Measurements from ENCODE around the gene CHRND.
"Not testable (repeated sequence)": the region's sequence is repeated elsewhere in the genome, so short reads cannot be mapped to it uniquely, and the experiment has no call there.

Gene CHRND

DNA sequence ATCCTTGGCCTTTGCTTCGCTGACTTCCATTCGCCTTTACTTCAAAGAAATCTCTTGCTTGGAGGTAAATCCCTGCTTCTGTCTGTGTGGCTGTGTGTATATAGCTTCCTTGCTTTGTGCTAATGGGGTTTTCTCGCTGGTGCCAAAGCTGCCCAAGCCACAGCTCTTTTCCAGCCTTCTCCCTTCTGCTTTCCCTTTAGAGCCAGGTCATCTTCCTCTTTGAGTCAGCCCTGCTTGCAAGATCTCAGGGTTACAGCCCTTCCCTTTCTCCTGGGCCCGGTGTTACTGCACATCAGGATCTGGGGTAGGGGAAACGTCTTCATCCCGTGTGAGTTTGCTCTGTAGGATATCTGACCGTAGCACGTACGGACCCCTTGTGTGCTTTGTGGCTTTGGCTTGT lies 43.6 kb downstream of the CHRND start:
- no peak overlapping the region for H3K27ac ChIP-seq

DNA sequence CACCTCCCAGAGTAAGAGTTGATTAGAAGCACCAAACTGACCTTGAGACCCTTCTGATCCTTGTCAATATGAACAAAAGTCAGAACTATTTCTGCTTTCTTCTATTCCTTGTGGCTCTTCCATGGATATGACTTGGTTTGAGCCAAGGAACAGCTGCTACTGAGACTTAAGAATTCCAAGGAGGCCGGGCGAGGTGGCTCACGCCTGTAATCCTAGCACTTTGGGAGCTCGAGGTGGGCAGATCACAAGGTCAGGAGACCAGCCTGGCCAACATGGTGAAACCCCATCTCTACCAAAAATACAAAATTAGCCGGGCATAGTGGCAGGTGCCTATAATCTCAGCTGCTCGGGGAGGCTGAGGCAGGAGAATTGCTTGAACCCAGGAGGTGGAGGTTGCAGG lies 44.5 kb downstream of the CHRND start:
- not testable (repeated sequence) for H3K27ac ChIP-seq

More for the DNA sequence above, 43.6 kb downstream of the CHRND start:
- TF ChIP-seq, protein P1, sequence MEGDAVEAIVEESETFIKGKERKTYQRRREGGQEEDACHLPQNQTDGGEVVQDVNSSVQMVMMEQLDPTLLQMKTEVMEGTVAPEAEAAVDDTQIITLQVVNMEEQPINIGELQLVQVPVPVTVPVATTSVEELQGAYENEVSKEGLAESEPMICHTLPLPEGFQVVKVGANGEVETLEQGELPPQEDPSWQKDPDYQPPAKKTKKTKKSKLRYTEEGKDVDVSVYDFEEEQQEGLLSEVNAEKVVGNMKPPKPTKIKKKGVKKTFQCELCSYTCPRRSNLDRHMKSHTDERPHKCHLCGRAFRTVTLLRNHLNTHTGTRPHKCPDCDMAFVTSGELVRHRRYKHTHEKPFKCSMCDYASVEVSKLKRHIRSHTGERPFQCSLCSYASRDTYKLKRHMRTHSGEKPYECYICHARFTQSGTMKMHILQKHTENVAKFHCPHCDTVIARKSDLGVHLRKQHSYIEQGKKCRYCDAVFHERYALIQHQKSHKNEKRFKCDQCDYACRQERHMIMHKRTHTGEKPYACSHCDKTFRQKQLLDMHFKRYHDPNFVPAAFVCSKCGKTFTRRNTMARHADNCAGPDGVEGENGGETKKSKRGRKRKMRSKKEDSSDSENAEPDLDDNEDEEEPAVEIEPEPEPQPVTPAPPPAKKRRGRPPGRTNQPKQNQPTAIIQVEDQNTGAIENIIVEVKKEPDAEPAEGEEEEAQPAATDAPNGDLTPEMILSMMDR (conservative IDR thresholded peaks at IDR 0.05): no peak

DNA sequence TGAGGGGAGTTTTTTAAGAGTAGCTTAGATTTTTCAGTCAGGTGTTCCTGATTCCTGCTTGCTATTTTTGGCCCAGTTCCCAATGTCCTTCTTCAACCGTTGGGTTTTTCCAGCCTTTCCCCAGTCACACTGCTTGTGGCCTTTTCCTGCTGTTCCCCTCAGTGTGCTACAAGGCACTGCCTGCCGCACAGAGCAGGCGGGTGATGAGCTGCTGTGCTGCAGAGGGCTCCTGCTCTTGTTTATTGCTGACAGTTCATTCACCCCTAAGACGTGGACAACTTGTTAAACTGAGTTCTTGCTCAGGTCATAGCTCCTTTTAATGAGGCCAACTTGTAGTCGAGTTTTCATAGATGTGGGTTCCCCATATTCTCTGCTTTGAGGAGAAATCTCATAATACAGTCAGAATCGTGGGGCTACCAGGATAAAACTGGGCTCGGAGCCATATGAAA lies 45.1 kb downstream of the CHRND start:
- TF ChIP-seq, protein P1 (conservative IDR thresholded peaks at IDR 0.05): no peak
- H3K27ac ChIP-seq: no peak overlapping the region

DNA sequence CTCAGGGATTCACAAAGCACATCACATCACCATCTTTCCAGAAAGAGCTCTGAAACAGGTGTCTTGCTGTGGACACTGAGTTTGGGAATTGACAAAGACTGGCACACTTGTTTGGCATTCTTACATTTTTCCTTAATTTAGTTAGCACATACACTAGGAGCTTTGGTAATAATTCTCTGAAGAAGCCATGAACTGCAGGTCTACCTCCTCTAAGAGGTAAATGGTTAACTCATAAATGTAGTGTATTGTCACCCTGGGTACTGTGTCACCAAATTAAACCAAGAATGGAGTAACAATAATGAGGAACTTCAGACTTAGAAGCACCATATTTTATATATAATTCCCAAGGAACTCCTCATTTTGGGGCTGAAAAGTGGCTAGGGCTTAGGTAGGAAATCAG lies 47.1 kb downstream of the CHRND start:
- TF ChIP-seq, protein P1 (conservative IDR thresholded peaks at IDR 0.05): no peak
- H3K27ac ChIP-seq: no peak overlapping the region

DNA sequence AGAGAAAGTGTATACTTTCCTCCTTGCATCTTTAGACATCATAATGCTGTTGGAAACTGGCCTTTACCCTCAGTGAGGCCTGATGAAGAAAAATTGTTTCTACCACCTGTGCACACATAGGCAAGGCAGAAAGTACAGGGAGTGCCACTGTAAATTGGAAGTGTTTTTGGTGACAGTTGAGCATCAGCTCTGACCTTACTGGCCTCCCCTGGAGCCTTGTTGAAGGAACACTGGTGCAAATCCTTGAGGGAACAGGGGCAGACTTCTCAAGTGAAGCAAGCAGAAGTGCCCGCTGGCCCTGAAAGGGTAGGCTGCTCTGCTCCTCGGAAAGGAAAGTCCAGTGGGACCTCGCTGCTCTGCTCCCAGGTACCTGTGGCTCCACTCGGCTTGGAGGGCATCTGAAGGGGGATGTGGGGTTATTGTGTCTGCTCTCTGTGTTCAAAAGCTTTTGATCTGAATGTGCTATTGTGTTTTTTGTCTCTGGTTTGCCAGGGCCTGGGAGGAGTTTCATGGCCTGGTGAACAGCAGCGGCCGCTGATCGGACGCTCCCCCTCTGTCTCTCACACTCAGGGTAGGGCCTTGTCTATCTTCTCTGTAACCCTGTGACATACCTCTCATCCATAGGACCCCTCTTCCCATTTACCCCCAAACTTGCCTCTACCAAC lies 47.9 kb downstream of the CHRND start:
- TF ChIP-seq, protein P1 (conservative IDR thresholded peaks at IDR 0.05): no peak
- H3K27ac ChIP-seq: no peak overlapping the region

DNA sequence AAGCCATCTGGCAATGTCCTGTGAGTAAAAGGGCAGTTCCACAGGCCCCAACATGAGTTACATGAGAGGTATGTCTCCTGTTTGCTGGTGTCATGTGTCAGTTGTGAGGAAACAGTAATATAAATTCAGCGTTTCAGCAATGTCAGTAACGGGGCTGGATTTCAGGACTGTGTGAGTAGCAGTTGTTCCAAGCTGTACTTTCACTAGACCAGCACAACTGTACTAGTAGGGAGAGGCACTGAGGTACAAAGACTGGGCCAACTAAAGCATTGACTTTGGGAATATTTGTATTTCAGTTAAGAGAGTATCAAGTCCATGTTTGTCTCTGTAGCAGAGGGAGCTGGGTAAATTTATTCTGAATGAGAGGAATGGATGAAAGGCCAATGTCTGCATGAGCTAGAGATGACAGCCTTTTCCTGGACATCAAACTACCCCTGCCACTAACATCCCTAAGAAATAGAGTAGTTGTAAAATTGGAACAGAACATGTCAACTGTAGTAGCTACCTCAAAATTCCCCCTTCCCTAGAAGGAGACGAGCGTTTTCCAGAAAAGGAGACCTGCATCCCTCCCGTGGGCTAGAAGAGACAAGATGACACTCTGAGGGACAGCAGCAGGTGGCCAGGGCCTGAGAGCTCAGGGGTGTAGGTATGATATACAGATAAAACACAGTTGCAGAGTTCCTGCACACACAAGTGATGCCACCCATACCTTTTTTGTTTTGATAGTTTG lies 48.9 kb downstream of the CHRND start:
- H3K27ac ChIP-seq: no peak overlapping the region
- TF ChIP-seq, protein P1 (conservative IDR thresholded peaks at IDR 0.05): no peak

DNA sequence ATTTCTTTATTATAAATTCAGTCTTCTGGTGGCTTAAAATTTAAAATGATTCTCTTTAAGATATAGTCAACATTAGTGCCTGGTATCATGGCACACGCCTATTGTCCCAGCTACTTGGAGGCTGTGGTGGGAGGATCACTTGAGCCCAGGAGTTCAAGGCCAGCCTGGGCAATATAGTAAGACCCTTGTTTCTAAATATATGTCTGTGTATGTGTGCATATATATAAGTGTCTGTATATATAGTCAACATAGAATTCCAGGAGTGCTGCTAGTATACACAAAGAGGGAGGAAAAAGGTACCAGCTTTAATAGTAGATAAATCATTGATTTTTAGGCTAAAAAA lies 49.4 kb downstream of the CHRND start:
- TF ChIP-seq, protein P1 (conservative IDR thresholded peaks at IDR 0.05): no peak
- no peak overlapping the region for H3K27ac ChIP-seq

DNA sequence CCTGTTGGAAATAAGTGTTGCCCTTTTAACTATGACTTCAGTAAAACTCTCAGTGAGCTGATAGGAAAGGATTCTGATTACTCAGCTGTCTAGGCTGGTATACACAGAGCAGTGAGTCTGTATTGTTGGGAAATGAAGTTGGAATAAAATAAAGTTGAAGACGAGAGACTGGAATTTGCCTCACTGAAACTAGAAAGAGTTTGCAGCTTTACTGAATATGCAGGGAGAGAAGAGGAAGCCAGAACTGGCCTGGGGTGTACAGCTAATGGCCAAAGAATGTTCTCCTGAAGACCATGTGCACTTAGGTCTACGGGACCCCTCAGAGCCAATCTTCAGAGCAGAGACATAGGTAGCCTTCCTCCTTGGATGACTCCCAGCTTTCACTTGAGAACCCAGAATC lies 51.0 kb downstream of the CHRND start:
- TF ChIP-seq, protein P1 (conservative IDR thresholded peaks at IDR 0.05): no peak
- H3K27ac ChIP-seq: no peak overlapping the region
